Adipocyte (in vitro differentiated cells): ENCODE results near the gene PPP1R37.

Experiments used
- DNase-seq: peaks from one replicate; pipeline ENCODE4 v3.0.0-alpha.2; 2015; ENCODE audit warnings: low read depth
- H3K27me3 ChIP-seq: replicated peaks from 2 replicates; pipeline ENCODE4 v1.7.0; 2013; ENCODE audit warnings: mild to moderate bottlenecking, low read length, moderate library complexity; ENCODE audit not compliant: control insufficient read depth, insufficient read depth
- H3K36me3 ChIP-seq: 2 replicates; pipeline ENCODE4 v1.7.0; 2013; ENCODE audit warnings: low read length, mild to moderate bottlenecking, moderate library complexity; ENCODE audit not compliant: control insufficient read depth, insufficient read depth, severe bottlenecking
- H3K4me1 ChIP-seq: 2 replicates; pipeline ENCODE4 v1.7.0; 2013; ENCODE audit warnings: mild to moderate bottlenecking, low read length, moderate library complexity; ENCODE audit not compliant: control insufficient read depth, insufficient read depth
- H3K4me3 ChIP-seq: 2 replicates; pipeline ENCODE4 v1.7.0; 2013; ENCODE audit warnings: mild to moderate bottlenecking, low read length, moderate library complexity
- H3K9ac ChIP-seq: 2 replicates; pipeline ENCODE4 v1.7.0; 2013; ENCODE audit warnings: mild to moderate bottlenecking, low read length, moderate library complexity
- H3K9me3 ChIP-seq: 2 replicates; pipeline ENCODE4 v1.7.0; 2013; ENCODE audit warnings: mild to moderate bottlenecking, low read length, moderate library complexity; ENCODE audit not compliant: control insufficient read depth

Gene PPP1R37

GRCh38 chr19:45179892-45180370, 87.0 kb downstream of the PPP1R37 start:
- Histone ChIP-seq H3K27me3 (no peaks in the 10 kb centered on the region), H3K9me3 (no peaks in the 10 kb centered on the region), H3K9ac (peak overlapping the region; percentile 91), H3K4me3 (peak overlapping the region; percentile 99), H3K36me3 (no peaks in the 10 kb centered on the region), H3K4me1 (peaks cover 30% of the 10 kb centered on the region)
- no peak for DNase-seq

DNA sequence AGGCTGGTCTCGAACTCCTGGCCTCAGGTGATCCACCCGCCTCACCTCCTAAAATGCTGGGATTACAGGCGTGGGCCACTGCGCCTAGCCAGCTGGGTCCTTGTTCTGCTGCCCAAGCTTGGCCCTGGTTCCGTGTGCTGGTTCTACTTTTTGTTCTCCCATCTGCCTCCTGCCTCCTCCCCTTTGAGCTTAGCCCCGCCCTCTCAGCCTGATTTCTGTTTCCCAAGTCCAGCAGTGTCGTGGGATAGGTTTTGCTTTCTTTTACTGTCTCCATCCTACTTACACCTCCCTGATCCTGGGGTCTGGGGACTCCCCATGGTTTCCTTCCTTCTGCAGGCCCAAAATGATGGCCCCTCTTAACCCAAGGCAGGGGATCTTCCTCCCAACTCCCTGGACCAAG, 88.0 kb downstream of the PPP1R37 start:
- peak overlapping the region; percentile 99 for H3K4me3 ChIP-seq
- no peak overlapping the region for H3K9ac ChIP-seq
- no peaks in the 10 kb centered on the region for H3K27me3 ChIP-seq
- H3K36me3 ChIP-seq = no peaks in the 10 kb centered on the region
- DNase-seq = no peak
- no peaks in the 10 kb centered on the region for H3K9me3 ChIP-seq
- peaks cover 25% of the 10 kb centered on the region for H3K4me1 ChIP-seq

- Histone ChIP-seq H3K27me3 (no peaks in the 10 kb centered on the region), H3K9ac (no peak overlapping the region), H3K4me1 (peaks cover 16% of the 10 kb centered on the region), H3K36me3 (no peaks in the 10 kb centered on the region), H3K9me3 (no peaks in the 10 kb centered on the region), H3K4me3 (no peak overlapping the region)
- no peak for DNase-seq
Measured at GRCh38 chr19:45182758-45183157, 89.8 kb downstream of the PPP1R37 start.

DNA sequence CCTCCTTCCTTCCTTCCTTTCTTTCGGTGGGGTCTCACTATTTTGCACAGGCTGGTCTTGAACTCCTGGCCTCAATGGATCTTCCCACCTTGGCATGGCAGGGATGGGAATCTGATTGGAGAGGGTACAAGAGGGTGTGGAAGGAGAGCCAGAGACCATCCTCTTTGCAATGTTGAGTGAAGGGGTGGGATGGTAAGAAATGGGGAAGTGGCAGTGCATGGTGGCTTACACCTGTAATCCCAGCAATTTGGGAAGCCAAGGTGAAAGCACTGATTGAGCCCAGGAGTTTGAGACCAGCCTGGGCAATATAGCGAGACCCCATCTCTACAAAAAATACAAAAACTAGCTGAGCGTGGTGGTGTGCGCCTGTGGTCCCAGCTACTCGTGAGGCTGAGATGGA, 91.1 kb downstream of the PPP1R37 start:
- Histone ChIP-seq H3K36me3 (no peaks in the 10 kb centered on the region), H3K9me3 (no peaks in the 10 kb centered on the region), H3K4me3 (no peak overlapping the region), H3K27me3 (no peaks in the 10 kb centered on the region), H3K4me1 (peaks cover 16% of the 10 kb centered on the region), H3K9ac (no peak overlapping the region)
- DNase-seq = no peak

- no peak overlapping the region for H3K9ac ChIP-seq
- H3K27me3 ChIP-seq = no peaks in the 10 kb centered on the region
- H3K4me1 ChIP-seq = no peaks in the 10 kb centered on the region
- peak; percentile 15 for DNase-seq
- H3K36me3 ChIP-seq = no peaks in the 10 kb centered on the region
- H3K4me3 ChIP-seq = no peak overlapping the region
- H3K9me3 ChIP-seq = no peaks in the 10 kb centered on the region
Measured at GRCh38 chr19:45186509-45187334, 93.7 kb downstream of the PPP1R37 start.

- Histone ChIP-seq H3K27me3 (no peaks in the 10 kb centered on the region), H3K4me1 (no peaks in the 10 kb centered on the region), H3K4me3 (no peak overlapping the region), H3K9me3 (no peaks in the 10 kb centered on the region), H3K36me3 (no peaks in the 10 kb centered on the region), H3K9ac (no peak overlapping the region)
- peak; percentile 25 for DNase-seq
Measured at GRCh38 chr19:45187421-45188100, 94.6 kb downstream of the PPP1R37 start.

GRCh38 chr19:45189971-45190370, 97.0 kb downstream of the PPP1R37 start:
- H3K36me3 ChIP-seq = no peaks in the 10 kb centered on the region

DNA sequence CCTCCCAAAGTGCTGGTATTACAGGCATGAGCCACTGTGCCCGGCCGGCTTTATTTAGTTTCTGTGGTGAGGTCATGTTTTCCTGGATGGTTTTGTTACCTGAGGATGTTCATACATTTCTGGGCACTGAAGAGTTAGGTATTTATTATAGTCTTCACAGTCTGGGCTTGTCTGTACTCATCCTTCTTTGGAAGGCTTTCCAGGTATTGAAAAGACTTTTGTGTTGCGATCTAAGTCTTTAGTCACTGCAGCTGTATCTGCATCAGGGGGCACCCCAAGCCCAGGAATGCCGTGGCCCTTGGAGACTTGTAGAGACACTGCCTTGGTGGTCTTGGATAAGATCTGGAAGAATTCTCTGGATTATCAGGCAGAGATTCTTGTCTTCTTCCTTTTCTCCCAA, 98.4 kb downstream of the PPP1R37 start:
- Histone ChIP-seq H3K36me3 (no peaks in the 10 kb centered on the region), H3K27me3 (no peaks in the 10 kb centered on the region), H3K4me1 (no peaks in the 10 kb centered on the region), H3K9ac (no peak overlapping the region), H3K9me3 (no peaks in the 10 kb centered on the region), H3K4me3 (no peak overlapping the region)
- no peak for DNase-seq

More at GRCh38 chr19:45189971-45190370, 97.0 kb downstream of the PPP1R37 start:
- H3K9ac ChIP-seq = no peak overlapping the region
- no peaks in the 10 kb centered on the region for H3K4me1 ChIP-seq
- H3K9me3 ChIP-seq = no peaks in the 10 kb centered on the region
- DNase-seq = no peak
- no peak overlapping the region for H3K4me3 ChIP-seq
- no peaks in the 10 kb centered on the region for H3K27me3 ChIP-seq

GRCh38 chr19:45195764-45196163, 102.8 kb downstream of the PPP1R37 start:
- Histone ChIP-seq H3K9ac (no peak overlapping the region), H3K4me3 (no peak overlapping the region)
- peak; percentile 48 for DNase-seq

More at GRCh38 chr19:45195764-45196163, 102.8 kb downstream of the PPP1R37 start:
- no peaks in the 10 kb centered on the region for H3K36me3 ChIP-seq
- H3K27me3 ChIP-seq = no peaks in the 10 kb centered on the region
- no peaks in the 10 kb centered on the region for H3K9me3 ChIP-seq
- no peaks in the 10 kb centered on the region for H3K4me1 ChIP-seq
